NCI-H69 (cell line): ENCODE data around the gene SETD3.

Experiments
- DNase-seq: peaks from one replicate; lab custom pipeline; 2025; lab: John Stamatoyannopoulos, UW

The SETD3 gene

GRCh38 chr14:99479906-99480869 lies at the start of gene SETD3:
TSS of gene SETD3 (minus strand) at chr14:99480859. CDS start at chr14:99465805, 15,054 bp downstream.
- DNase-seq: peak; percentile 66

GRCh38 chr14:99529899-99530298 lies 49.2 kb upstream of the SETD3 start:
- peak; percentile 45 for DNase-seq

GRCh38 chr14:99527427-99528076 lies 46.9 kb upstream of the SETD3 start:
- DNase-seq: no peak

GRCh38 chr14:99527026-99527425 lies 46.4 kb upstream of the SETD3 start:
- DNase-seq: no peak

GRCh38 chr14:99525699-99526080 lies 45.0 kb upstream of the SETD3 start:
- no peak for DNase-seq

- peak; percentile 79 for DNase-seq
Observed at GRCh38 chr14:99524804-99525698, 44.4 kb upstream of the SETD3 start.

- DNase-seq: peak; percentile 85
Observed at GRCh38 chr14:99524091-99524661, 43.5 kb upstream of the SETD3 start.

- DNase-seq: no peak
Observed at GRCh38 chr14:99523704-99524055, 43.0 kb upstream of the SETD3 start.

GRCh38 chr14:99522934-99523703 lies 42.5 kb upstream of the SETD3 start:
- no peak for DNase-seq

GRCh38 chr14:99522457-99522891 lies 41.8 kb upstream of the SETD3 start:
- no peak for DNase-seq

GRCh38 chr14:99522025-99522401 lies 41.4 kb upstream of the SETD3 start:
- DNase-seq: no peak

GRCh38 chr14:99521176-99522024 lies 40.7 kb upstream of the SETD3 start:
- no peak for DNase-seq

- DNase-seq: no peak
Observed at GRCh38 chr14:99520571-99521081, 40.0 kb upstream of the SETD3 start.

- DNase-seq: no peak
Observed at GRCh38 chr14:99519931-99520421, 39.3 kb upstream of the SETD3 start.

GRCh38 chr14:99519347-99519881 lies 38.8 kb upstream of the SETD3 start:
- DNase-seq: no peak

GRCh38 chr14:99518441-99519346 lies 38.0 kb upstream of the SETD3 start:
- DNase-seq: peak; percentile 82

- no peak for DNase-seq
Observed at GRCh38 chr14:99517643-99518381, 37.2 kb upstream of the SETD3 start.
